ENCODE measurements around the gene S100A12. TPM values are rescaled to one million over a fixed set of nuclear protein-coding genes. Genes with fewer than 3 reads are reported as not detected.

Gene S100A12
- total RNA-seq (2022; extraction: Qiagen RNA extraction; ENCODE audit: low read depth): not detected in 5 replicates

DNA sequence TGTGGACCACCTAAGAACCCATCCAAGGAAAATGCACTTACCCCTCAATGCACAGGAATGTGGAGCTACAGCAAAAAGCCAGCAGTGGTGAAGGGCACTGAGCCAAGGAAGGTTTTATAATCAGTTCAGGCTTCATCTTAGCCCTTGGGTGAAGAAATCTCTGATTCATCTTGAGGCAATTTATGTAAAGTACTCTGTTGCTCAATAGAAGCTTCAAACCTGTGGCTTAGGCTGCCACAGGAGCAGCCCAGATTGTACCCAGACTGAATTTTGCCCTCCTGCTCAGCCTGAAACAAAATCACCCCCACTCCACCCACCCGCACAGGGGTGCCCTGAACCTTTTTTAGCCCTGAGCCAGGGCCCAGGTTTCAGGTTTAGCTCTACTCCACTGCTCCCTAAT is at the start of gene S100A12:
S100A12 (minus strand) TSS at position 111 of the 400 bp plus-strand sequence. CDS start 1,029 bp downstream, outside the sequence.

DNA sequence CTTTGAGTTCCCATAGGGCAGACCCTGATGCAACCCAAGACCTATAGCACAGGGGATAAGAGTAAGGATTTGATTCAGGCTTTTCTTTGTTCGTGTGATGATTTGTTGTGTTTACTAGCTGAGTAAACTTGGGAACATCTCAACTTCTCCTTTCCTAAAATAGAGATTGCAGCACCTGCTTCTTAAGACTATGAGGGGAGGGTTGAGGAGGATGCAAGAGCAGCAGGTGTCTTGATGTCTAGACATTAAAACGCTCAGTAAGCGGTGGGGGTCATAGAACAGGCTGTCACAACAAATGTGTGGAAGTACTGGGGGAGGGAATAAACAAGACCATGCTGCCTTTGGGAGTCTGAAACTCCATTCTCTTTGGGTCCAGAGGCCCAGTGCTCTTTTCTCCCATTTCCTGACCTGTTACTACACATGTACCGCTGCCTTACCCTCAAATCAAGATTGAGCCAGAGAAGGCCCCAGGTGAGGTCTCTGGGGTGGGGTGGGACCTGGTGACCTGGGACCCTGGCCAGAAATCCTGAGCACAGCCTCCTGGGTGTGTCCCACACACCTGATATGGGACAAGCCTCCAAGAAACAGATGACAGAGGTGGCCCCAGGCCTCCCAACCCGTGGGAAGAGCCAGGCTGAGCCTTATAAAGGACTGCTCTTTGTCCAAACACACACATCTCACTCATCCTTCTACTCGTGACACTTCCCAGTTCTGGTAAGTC is 40.6 kb upstream of the S100A12 start, which contains the start of gene S100A7A:
S100A7A (plus strand) TSS at position 671 of the 721 bp plus-strand sequence. CDS start 1,563 bp downstream, outside the sequence.

DNA sequence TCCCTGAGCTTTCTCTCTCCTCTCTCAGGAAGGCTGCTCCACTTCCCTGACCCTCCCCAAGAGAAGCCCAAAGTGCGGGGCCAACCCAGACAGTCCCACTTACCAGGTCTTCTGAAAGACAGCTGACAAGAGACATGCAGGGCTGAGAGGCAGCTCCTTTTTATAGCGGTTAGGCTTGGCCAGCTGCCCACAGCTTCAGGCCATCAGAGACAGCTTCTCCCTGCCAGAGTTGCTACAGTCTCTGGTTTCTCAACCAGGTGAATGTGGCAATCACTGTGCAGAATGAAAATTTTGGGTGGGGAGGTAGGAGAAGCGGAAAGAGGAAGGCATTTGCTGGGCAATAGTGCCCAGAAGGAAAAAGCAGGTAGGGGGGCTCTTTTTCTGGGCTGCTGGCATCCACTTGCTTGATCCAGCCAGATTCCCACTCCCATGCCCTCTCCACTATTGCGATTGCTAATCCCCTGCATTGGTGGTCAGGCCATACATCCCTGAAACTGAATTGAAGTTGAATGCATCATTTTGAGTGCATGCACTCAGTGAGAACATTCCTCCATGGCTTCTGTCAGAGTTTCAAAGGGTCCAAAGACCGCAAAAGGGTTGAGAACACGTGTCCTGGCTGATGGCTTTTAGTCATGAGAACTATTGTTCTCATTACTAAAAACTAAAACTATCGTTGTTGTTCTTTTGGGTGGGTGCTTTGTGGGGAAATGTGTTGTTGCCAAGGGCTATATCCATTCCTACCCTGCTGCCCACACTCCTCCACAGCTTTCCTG is 15.7 kb upstream of the S100A12 start, which contains the start of gene S100A8:
S100A8 (minus strand) TSS at position 136 of the 773 bp plus-strand sequence. CDS start 538 bp downstream, outside the sequence.

DNA sequence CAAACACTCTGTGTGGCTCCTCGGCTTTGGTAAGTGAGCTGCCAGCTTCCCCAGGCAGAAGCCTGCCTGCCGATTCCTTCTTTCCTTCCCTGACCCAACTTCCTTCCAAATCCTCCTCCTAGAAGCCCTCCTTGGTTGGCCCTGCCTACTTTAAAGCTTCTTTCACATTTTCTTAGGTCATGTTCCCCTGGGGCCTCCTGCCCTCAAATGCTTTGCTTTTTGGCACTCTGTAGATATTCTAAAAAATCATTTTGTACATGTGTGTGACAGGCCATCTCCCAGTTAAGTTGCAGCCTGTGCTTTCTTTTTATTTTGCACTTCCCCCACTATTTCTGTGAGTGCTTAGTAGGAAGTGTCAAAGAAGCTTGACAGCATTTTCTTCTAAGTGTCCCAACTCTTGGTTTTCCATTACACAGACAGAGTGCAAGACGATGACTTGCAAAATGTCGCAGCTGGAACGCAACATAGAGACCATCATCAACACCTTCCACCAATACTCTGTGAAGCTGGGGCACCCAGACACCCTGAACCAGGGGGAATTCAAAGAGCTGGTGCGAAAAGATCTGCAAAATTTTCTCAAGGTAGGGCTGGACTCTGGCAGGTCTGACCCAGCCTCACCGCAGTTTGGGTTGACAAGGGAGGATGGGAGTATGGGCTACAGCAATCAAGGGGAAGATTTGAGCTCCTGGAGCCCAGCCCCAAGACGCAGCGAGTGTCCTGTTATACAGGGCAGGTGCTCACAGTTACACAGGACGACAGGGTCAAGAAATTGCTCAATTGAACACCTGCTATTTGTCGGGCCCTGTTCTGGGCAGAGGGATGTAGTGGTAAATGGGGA is 17.3 kb downstream of the S100A12 start, which contains the start of gene S100A9:
S100A9 (plus strand) TSS at position 2 of the 838 bp plus-strand sequence; CDS start at position 432, 430 bp downstream.

DNA sequence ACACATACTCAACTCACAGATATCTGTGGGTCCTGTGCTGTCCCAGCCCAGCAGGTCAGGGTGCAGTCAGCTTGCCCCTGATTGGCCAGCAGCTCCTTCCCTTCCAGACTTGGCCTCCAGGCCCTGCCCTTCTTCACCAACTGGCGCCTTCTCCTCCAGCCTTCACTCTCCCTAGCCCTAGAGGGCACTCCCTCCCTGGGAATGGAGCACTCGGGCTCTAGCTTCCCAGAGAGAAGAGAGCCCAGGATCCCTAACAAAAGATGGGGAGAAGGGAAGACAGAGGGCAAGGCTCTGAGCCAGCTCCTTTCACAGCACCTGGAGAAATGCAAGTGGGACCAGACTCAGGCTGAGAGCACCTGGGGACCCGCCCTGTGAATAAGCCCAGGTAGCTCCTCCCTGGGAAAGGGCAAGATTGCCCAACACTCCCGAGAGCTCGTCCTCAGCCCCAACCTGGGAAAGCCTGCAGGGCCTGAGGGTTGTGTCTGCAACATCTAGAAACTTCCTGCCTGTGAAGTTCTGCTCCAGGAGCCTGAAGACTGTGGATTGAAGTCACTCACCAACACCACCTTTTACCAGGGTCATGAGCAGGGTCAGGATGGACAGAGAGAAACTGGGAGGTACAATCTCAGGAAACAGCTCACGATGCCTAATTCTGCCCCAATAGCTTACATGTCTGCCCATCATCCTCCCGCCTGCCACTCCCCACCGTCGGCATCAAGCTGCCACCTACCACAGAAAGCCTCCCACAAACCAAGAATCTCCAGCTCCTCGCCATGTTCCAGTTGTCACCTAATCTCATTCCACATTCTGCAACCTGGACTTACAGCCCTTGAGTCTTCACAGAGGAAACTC is 26.7 kb downstream of the S100A12 start, which contains the start of gene PGLYRP4:
PGLYRP4 (minus strand) TSS at position 331 of the 852 bp plus-strand sequence. CDS start 909 bp downstream, outside the sequence.

Other genes with a start within 250 kb of the S100A12 start
- gene SPRR2G, start 224.7 kb downstream of the S100A12 start, total RNA-seq (2022; extraction: Qiagen RNA extraction; ENCODE audit: low read depth): not detected in 5 replicates
- gene LELP1, start 172.2 kb downstream of the S100A12 start, total RNA-seq (2022; extraction: Qiagen RNA extraction; ENCODE audit: low read depth): not detected in 5 replicates
- gene PRR9, start 158.0 kb downstream of the S100A12 start, total RNA-seq (2022; extraction: Qiagen RNA extraction; ENCODE audit: low read depth): not detected in 5 replicates
- not detected in 5 replicates for gene LORICRIN, start 115.9 kb downstream of the S100A12 start, total RNA-seq (2022; extraction: Qiagen RNA extraction; ENCODE audit: low read depth)
- not detected in 5 replicates for gene PGLYRP3, start 62.7 kb downstream of the S100A12 start, total RNA-seq (2022; extraction: Qiagen RNA extraction; ENCODE audit: low read depth)
- gene PGLYRP4, start 26.8 kb downstream of the S100A12 start, total RNA-seq (2022; extraction: Qiagen RNA extraction; ENCODE audit: low read depth): not detected in 5 replicates
- 0.59 to 1.1 TPM (median 0.65 TPM) in 3 of 5 replicates, not detected in the others for gene S100A9, start 17.8 kb downstream of the S100A12 start, total RNA-seq (2022; extraction: Qiagen RNA extraction; ENCODE audit: low read depth)
- not detected in 5 replicates for gene S100A8, start 15.5 kb upstream of the S100A12 start, total RNA-seq (2022; extraction: Qiagen RNA extraction; ENCODE audit: low read depth)
- not detected in 5 replicates for gene S100A7A, start 40.9 kb upstream of the S100A12 start, total RNA-seq (2022; extraction: Qiagen RNA extraction; ENCODE audit: low read depth)
- gene S100A7, start 85.0 kb upstream of the S100A12 start, total RNA-seq (2022; extraction: Qiagen RNA extraction; ENCODE audit: low read depth): not detected in 5 replicates
- gene S100A6, start 160.4 kb upstream of the S100A12 start, total RNA-seq (2022; extraction: Qiagen RNA extraction; ENCODE audit: low read depth): 3,123 to 3,674 TPM (median 3,479 TPM) in 5 replicates
- 0.65 to 1.2 TPM (median 0.79 TPM) in 5 replicates for gene S100A5, start 165.3 kb upstream of the S100A12 start, total RNA-seq (2022; extraction: Qiagen RNA extraction; ENCODE audit: low read depth)
- gene S100A4, start 170.2 kb upstream of the S100A12 start, total RNA-seq (2022; extraction: Qiagen RNA extraction; ENCODE audit: low read depth): 1,624 to 1,839 TPM (median 1,665 TPM) in 5 replicates
- gene S100A3, start 173.6 kb upstream of the S100A12 start, total RNA-seq (2022; extraction: Qiagen RNA extraction; ENCODE audit: low read depth): 88.7 to 106 TPM (median 92.8 TPM) in 5 replicates
- gene S100A2, start 190.2 kb upstream of the S100A12 start, total RNA-seq (2022; extraction: Qiagen RNA extraction; ENCODE audit: low read depth): 20.0 to 26.2 TPM (median 24.5 TPM) in 5 replicates
- gene S100A16, start 237.5 kb upstream of the S100A12 start, total RNA-seq (2022; extraction: Qiagen RNA extraction; ENCODE audit: low read depth): 412 to 491 TPM (median 455 TPM) in 5 replicates
- 0.40 to 0.79 TPM (median 0.50 TPM) in 5 replicates for gene S100A14, start 240.7 kb upstream of the S100A12 start, total RNA-seq (2022; extraction: Qiagen RNA extraction; ENCODE audit: low read depth)

All from A549 treated with CpdA at 1 μM for 4 hours (cell line).